ENCODE results near the gene UBL5.

The UBL5 gene

DNA sequence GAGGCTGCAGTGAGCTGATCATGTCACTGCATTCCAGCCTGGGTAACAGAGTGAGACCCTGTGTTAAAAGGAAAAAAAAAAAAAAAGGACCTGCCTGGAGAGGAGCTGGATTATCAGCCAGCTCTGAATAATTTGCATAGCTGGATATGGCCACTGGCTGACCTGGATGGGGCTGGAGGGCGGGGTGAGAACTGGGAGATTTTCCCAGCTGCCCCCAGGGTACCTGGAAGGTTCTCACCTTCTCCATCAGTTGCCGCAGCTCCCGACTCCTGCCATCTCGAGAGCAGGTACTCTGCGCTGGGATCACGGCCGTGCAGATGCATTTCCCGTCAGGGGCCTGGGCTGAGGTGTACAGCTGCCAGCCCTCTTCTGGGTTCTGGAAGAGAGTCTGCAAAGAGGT lies 32.7 kb downstream of the UBL5 start:
- no peak for DNase-seq (ENCODE audit: low spot score)
- no peak overlapping the region for H3K27ac ChIP-seq
- TF ChIP-seq, protein P1, sequence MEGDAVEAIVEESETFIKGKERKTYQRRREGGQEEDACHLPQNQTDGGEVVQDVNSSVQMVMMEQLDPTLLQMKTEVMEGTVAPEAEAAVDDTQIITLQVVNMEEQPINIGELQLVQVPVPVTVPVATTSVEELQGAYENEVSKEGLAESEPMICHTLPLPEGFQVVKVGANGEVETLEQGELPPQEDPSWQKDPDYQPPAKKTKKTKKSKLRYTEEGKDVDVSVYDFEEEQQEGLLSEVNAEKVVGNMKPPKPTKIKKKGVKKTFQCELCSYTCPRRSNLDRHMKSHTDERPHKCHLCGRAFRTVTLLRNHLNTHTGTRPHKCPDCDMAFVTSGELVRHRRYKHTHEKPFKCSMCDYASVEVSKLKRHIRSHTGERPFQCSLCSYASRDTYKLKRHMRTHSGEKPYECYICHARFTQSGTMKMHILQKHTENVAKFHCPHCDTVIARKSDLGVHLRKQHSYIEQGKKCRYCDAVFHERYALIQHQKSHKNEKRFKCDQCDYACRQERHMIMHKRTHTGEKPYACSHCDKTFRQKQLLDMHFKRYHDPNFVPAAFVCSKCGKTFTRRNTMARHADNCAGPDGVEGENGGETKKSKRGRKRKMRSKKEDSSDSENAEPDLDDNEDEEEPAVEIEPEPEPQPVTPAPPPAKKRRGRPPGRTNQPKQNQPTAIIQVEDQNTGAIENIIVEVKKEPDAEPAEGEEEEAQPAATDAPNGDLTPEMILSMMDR (conservative IDR thresholded peaks at IDR 0.05; ENCODE audit: low read depth) = no peak
- POLR2A ChIA-PET (ENCODE audit: low non-redundant PET) = no interaction called here
- CTCF ChIA-PET = interaction anchor here (0.6 kb wide), 2 partner anchors 54 to 390 kb away, joined by 3 to 4 read pairs; no protein-coding TSS in a partner anchor

DNA sequence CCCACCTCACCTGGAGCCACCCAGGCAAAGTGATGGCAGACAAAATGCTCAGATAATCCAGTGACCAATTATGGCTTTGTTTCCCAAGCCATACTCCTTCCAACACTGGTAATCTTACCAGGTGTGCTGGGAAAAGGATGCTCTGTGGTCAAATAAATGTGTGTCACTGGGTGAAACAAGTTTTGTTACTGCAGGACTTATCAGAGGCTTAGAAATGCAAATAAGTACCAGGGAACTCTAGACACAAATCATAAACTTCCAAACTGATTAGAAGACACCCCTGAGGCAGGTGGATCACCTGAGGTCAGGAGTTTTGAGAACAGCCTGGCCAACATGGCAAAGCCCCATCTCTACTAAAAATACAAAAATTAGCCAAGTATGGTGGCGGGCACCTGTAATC lies 33.8 kb downstream of the UBL5 start:
- CTCF ChIA-PET = no interaction called here
- no peak overlapping the region for H3K27ac ChIP-seq
- no peak for DNase-seq (ENCODE audit: low spot score)
- POLR2A ChIA-PET (ENCODE audit: low non-redundant PET) = no interaction called here
- TF ChIP-seq, protein P1 (conservative IDR thresholded peaks at IDR 0.05; ENCODE audit: low read depth) = no peak

DNA sequence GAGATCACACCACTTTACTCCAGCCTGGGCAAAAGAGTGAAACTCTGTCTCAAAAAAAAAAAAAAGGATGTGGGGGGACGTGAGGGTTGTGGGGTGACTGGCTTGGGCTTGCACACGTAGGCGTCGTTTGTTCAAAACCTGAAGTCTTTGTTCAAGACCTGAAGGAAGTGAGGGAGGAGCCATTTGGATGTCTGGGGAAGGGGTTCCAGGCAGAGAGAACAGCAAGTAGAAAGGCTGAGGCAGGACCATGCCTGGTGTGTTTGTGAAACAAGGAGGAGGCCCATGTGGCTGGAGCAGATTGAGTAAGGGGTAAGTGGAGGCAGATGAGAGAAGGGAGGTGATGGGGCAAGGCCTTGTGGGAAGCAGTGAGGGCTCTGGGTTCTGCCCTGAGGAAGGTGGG lies 35.2 kb downstream of the UBL5 start:
- H3K27ac ChIP-seq = no peak overlapping the region
- ChIA-PET POLR2A (ENCODE audit: low non-redundant PET) (interaction anchor here (0.7 kb wide), 1 partner anchor 20 kb away, joined by 5 read pairs; no protein-coding TSS in a partner anchor), CTCF (no interaction called here)
- DNase-seq (ENCODE audit: low spot score) = no peak
- TF ChIP-seq, protein P1 (conservative IDR thresholded peaks at IDR 0.05; ENCODE audit: low read depth) = no peak

DNA sequence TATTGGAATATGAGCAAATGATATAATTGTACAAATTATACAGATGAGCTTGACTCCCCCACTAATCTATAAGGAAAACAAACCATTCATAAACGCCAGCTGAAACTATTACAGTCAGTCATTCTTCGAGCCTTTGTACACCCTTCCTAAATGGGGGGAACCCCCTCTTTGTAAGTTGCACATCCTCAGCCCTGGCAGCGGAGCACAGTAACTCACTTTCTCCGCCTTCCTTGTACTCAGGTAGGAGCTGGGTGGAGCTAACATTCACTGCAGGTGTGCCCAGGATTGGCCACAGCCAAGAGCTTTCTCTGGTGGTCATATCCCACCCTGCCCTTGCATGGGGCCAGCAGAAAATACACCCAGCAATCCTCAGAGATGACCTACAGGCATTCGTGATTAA lies 36.0 kb downstream of the UBL5 start:
- CTCF ChIA-PET = interaction anchor here (0.7 to 0.9 kb wide), 2 partner anchors 18 to 164 kb away, joined by 3 read pairs; no protein-coding TSS in a partner anchor
- TF ChIP-seq, protein P1 (conservative IDR thresholded peaks at IDR 0.05; ENCODE audit: low read depth) = no peak
- H3K27ac ChIP-seq = no peak overlapping the region
- no peak for DNase-seq (ENCODE audit: low spot score)
- POLR2A ChIA-PET (ENCODE audit: low non-redundant PET) = interaction anchor here (0.7 kb wide), 1 partner anchor 20 kb away, joined by 5 read pairs; no protein-coding TSS in a partner anchor

DNA sequence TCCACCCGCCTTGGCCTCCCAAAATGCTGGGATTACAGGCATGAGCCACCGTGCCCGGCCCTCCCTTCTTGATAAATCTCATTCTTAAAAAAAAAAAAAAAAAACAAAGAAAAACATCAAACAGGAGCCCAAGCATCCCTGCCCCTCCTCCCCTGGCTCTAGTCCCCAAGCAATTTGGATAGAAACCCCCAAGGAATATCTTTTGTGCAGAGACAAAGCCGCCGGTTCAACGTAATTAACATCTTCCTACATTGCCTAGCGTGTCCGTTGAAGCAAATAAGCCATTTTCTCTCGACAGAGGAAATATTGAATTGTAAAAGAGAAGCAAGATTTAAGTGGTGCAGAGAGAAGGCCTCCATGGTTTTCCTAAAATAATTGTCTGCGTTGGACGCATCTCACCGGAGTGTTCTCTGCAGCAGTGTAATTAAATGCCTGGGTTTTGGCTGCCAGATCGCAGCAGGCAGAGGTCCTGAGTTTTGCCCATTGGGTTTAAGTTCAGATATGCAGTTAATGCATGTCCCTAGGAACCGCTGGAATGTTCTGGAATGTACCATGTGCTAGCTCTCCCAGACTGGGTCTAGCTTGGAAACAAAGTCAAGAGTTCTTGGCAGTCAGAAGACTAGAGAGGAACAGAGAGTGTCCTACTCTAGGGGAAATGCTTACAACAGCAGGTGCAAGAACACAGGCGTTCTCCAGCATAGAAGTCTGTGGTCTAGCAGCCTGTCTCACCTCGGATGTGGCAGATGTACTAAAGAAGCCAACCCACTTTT lies 38.2 kb downstream of the UBL5 start:
- no peak overlapping the region for H3K27ac ChIP-seq
- POLR2A ChIA-PET (ENCODE audit: low non-redundant PET) = no interaction called here
- no peak for DNase-seq (ENCODE audit: low spot score)
- CTCF ChIA-PET = no interaction called here
- TF ChIP-seq, protein P1 (conservative IDR thresholded peaks at IDR 0.05; ENCODE audit: low read depth) = no peak

DNA sequence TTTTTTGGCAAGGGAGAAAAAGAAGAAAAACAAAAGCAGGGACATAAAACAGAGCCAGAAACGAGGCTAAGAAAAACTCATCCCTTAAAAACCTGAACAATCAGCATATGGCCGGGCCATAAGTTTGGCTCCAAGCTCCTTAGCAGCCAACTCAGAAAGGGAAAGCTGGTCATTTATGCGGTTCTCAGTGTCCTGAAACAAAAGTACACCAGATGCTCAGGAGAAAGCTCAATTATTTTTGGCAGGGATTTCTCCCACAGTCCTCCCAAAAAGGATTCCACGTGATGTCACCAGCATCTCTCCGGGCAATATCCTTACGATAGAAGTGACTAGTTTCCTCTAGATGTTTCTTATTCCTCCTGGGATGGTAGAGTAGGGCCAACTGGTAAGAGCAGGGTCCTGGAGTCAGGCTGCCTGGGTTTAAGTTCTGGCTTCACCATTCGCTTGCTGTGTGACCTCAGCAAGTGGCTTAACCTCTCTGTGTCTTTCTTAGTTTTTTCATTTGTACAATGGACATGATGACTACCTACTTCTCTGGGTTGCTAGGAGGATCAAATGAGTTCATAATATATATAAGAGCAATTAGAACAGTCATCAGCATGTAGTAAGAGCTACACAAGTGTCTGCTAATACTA lies 41.4 kb downstream of the UBL5 start:
- TF ChIP-seq, protein P1 (conservative IDR thresholded peaks at IDR 0.05; ENCODE audit: low read depth) = no peak
- H3K27ac ChIP-seq = no peak overlapping the region
- ChIA-PET POLR2A (ENCODE audit: low non-redundant PET) (no interaction called here), CTCF (no interaction called here)
- no peak for DNase-seq (ENCODE audit: low spot score)

Data from RWPE1 (cell line).